Stimulated activated CD8-positive, alpha-beta memory T cell treated with anti-CD3 and anti-CD28 coated beads, Interleukin-15, amount 100 ng/mL, for 4 hours (primary cell): ENCODE data around the gene ZNF254.
"Not testable (repeated sequence)": the region's sequence is repeated elsewhere in the genome, so short reads cannot be mapped to it uniquely, and the experiment has no call there.

Experiments
- DNase-seq, 2 donors: peaks; one replicate each; pipeline ENCODE4 v3.0.0-alpha.2; 2020; ENCODE audit warnings: low read depth in 2 of 2

ZNF254 gene

GRCh38 chr19:24086974-24087595, at the start of gene ZNF254:
TSS of gene ZNF254 (plus strand) at chr19:24087187. CDS start at chr19:24087308, 121 bp downstream.
- peak; percentile 45 to 62 for DNase-seq

- no peak for DNase-seq
These were observed 46.4 kb upstream of the ZNF254 start for GRCh38 chr19:24040621-24041020.

GRCh38 chr19:24041326-24041725, 45.7 kb upstream of the ZNF254 start:
- DNase-seq, result not testable (repeated sequence)

GRCh38 chr19:24046550-24046949, 40.4 kb upstream of the ZNF254 start:
- DNase-seq, result no peak

GRCh38 chr19:24048261-24048660, 38.7 kb upstream of the ZNF254 start:
- DNase-seq, result no peak

GRCh38 chr19:24049537-24049936, 37.5 kb upstream of the ZNF254 start:
- no peak for DNase-seq

- DNase-seq, result no peak
These were observed 35.5 kb upstream of the ZNF254 start for GRCh38 chr19:24051516-24051915.

- no peak for DNase-seq
These were observed 34.2 kb upstream of the ZNF254 start for GRCh38 chr19:24052811-24053210.

- no peak for DNase-seq
These were observed 33.4 kb upstream of the ZNF254 start for GRCh38 chr19:24053601-24054000.

- no peak for DNase-seq
These were observed 32.7 kb upstream of the ZNF254 start for GRCh38 chr19:24054044-24054935.

GRCh38 chr19:24055548-24055947, 31.4 kb upstream of the ZNF254 start:
- DNase-seq, result no peak

GRCh38 chr19:24057144-24057543, 29.8 kb upstream of the ZNF254 start:
- no peak for DNase-seq

- DNase-seq, result no peak
These were observed 27.3 kb upstream of the ZNF254 start for GRCh38 chr19:24059563-24060295.

- DNase-seq, result no peak
These were observed 26.2 kb upstream of the ZNF254 start for GRCh38 chr19:24060687-24061356.

- no peak for DNase-seq
These were observed 24.8 kb upstream of the ZNF254 start for GRCh38 chr19:24062190-24062589.

- no peak for DNase-seq
These were observed 23.7 kb upstream of the ZNF254 start for GRCh38 chr19:24063295-24063694.

GRCh38 chr19:24064175-24064574, 22.8 kb upstream of the ZNF254 start:
- DNase-seq, result no peak

GRCh38 chr19:24065243-24065642, 21.7 kb upstream of the ZNF254 start:
- DNase-seq, result no peak

- no peak for DNase-seq
These were observed 21.0 kb upstream of the ZNF254 start for GRCh38 chr19:24065865-24066604.

- no peak for DNase-seq
These were observed 16.9 kb upstream of the ZNF254 start for GRCh38 chr19:24069905-24070657.
